ENCODE measurements around the gene PPIH. TPM values are rescaled to one million over a fixed set of nuclear protein-coding genes. Genes with fewer than 3 reads are reported as not detected.

The PPIH gene
- total and polyA plus RNA-seq, 2 of the 13 experiments (the other 11 are each of a cell fraction or from before 2014, with no cell fraction given) = 29.9 to 72.6 TPM

DNA sequence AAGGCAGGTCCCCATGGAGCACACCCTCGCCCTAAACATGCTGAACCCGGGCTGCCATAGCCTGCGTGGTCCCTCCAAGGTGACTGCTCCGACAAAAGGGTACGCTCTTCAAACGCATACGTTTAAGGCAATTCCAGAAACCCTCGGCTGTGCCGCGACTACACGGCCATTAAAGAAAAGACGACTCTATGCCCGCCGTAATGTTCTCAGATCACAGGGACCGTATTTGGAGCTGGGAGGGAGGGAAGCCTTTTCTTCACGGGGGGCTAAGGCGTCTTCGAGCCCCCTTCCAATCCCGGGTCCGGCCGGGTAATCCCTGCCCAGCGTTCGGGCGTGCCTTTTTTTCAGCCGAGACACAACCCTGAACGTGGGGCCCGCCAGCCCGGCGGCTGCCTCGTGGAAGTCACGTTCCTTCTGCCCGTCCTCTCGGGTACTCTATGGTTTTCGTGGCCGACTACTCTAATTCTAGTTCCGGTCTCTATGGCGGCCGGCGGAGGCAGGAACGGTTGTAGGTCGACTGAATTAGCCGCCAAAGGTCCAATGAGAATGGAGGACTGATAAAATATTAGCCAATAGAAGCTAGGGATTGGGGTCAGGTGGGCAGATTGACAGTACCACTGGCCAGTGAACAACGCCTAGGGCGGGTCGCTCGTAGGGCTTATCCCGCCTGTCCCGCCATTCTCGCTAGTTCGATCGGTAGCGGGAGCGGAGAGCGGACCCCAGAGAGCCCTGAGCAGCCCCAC lies 23.7 kb downstream of the PPIH start, which contains the start of gene YBX1 (continued):
- TF ChIP-seq ZNF850 (CRISPR knock-in tag; conservative IDR thresholded peaks at IDR 0.05) (no peak), THYN1 (CRISPR knock-in tag; IDR thresholded peaks at IDR 0.05; ENCODE audit: borderline replicate concordance, low read depth) (no peak), ZNF781 (CRISPR knock-in tag; IDR thresholded peaks at IDR 0.05; ENCODE audit: borderline replicate concordance, not compliant biosample characterization) (peak; percentile 18), MXD3 (CRISPR knock-in tag; IDR thresholded peaks at IDR 0.05) (peak; percentile 68; the same call in 1 of the 2 replicates), BRD4 (CRISPR knock-in tag; IDR thresholded peaks at IDR 0.05) (peak; percentile 71; the same call in 1 of the 2 replicates), SIX4 (CRISPR knock-in tag; IDR thresholded peaks at IDR 0.05) (no peak), PCBP1 (IDR thresholded peaks at IDR 0.05; ENCODE audit: borderline replicate concordance, low read depth, low read length) (no peak), ZBTB8A (CRISPR knock-in tag; IDR thresholded peaks at IDR 0.05; ENCODE audit: borderline replicate concordance, low read depth) (no peak; the same call in 1 of the 2 replicates), KLF9 (CRISPR knock-in tag; IDR thresholded peaks at IDR 0.05; ENCODE audit: low read depth) (no peak), ZNF776 (CRISPR knock-in tag; IDR thresholded peaks at IDR 0.05) (no peak), MEIS2 (CRISPR knock-in tag; IDR thresholded peaks at IDR 0.05) (no peak; the same call in 1 of the 2 replicates), KLF13 (CRISPR knock-in tag; IDR thresholded peaks at IDR 0.05) (no peak), ZNF800 (CRISPR knock-in tag; IDR thresholded peaks at IDR 0.05) (no peak), RNF219 (CRISPR knock-in tag; IDR thresholded peaks at IDR 0.05) (no peak), ATF4 (CRISPR knock-in tag; IDR thresholded peaks at IDR 0.05) (peak in 1 of 2 experiments; percentile 1; a peak in 2 of 4 replicates), ZNF362 (CRISPR knock-in tag; IDR thresholded peaks at IDR 0.05; ENCODE audit: borderline replicate concordance) (no peak), MZF1 (CRISPR knock-in tag; IDR thresholded peaks at IDR 0.05; ENCODE audit: borderline replicate concordance) (no peak)
- TF ChIP-seq, protein P1, sequence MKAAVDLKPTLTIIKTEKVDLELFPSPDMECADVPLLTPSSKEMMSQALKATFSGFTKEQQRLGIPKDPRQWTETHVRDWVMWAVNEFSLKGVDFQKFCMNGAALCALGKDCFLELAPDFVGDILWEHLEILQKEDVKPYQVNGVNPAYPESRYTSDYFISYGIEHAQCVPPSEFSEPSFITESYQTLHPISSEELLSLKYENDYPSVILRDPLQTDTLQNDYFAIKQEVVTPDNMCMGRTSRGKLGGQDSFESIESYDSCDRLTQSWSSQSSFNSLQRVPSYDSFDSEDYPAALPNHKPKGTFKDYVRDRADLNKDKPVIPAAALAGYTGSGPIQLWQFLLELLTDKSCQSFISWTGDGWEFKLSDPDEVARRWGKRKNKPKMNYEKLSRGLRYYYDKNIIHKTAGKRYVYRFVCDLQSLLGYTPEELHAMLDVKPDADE (CRISPR knock-in tag; IDR thresholded peaks at IDR 0.05) = no peak
- TF ChIP-seq, protein P2, sequence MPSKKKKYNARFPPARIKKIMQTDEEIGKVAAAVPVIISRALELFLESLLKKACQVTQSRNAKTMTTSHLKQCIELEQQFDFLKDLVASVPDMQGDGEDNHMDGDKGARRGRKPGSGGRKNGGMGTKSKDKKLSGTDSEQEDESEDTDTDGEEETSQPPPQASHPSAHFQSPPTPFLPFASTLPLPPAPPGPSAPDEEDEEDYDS (CRISPR knock-in tag; IDR thresholded peaks at IDR 0.05) = peak; percentile 97
